Smooth muscle cell (in vitro differentiated cells): Measurements from ENCODE around the gene MCRIP2. TPM values are rescaled to one million over a fixed set of nuclear protein-coding genes. Genes with fewer than 3 reads are reported as not detected.

ENCODE experiments used
- DNase-seq: peaks from one replicate; lab custom pipeline; 2025; ENCODE audit not compliant: unreplicated experiment; lab: John Stamatoyannopoulos, UW
- H2AFZ ChIP-seq: fragments of 200-600 bp; sonication (generic); 2 replicates; pipeline ENCODE4 v1.6.0; 2016; ENCODE audit warnings: antibody characterized with exemption, low read depth, mild to moderate bottlenecking
- H3F3A ChIP-seq: fragments of 200-600 bp; sonication (generic); 2 replicates; pipeline ENCODE4 v1.6.0; 2017; ENCODE audit warnings: antibody characterized with exemption, low read depth
- H3K27ac ChIP-seq: fragments of 200-600 bp; sonication (generic); 2 replicates; pipeline ENCODE4 v1.5.1; 2016; ENCODE audit warnings: low read depth, mild to moderate bottlenecking
- H3K27me3 ChIP-seq: fragments of 200-600 bp; sonication (generic); 2 replicates; pipeline ENCODE4 v1.6.1; 2016; ENCODE audit warnings: low read depth, mild to moderate bottlenecking
- H3K36me3 ChIP-seq: fragments of 200-600 bp; sonication (generic); 2 replicates; pipeline ENCODE4 v1.5.1; 2016; ENCODE audit warnings: low read depth
- H3K4me1 ChIP-seq: fragments of 200-600 bp; sonication (generic); 2 replicates; pipeline ENCODE4 v1.5.1; 2016; ENCODE audit warnings: low read depth
- H3K4me2 ChIP-seq: fragments of 200-600 bp; sonication (generic); 2 replicates; pipeline ENCODE4 v1.6.0; 2016; ENCODE audit warnings: mild to moderate bottlenecking
- H3K4me3 ChIP-seq: fragments of 200-600 bp; sonication (generic); 2 replicates; pipeline ENCODE4 v1.5.1; 2016; ENCODE audit warnings: mild to moderate bottlenecking
- H3K79me2 ChIP-seq: fragments of 200-600 bp; sonication (generic); 2 replicates; pipeline ENCODE4 v1.6.0; 2016; ENCODE audit warnings: low read depth, mild to moderate bottlenecking
- H3K9ac ChIP-seq: fragments of 200-600 bp; sonication (generic); 2 replicates; pipeline ENCODE4 v1.6.0; 2016; ENCODE audit warnings: low read depth
- H3K9me3 ChIP-seq: fragments of 200-600 bp; sonication (generic); replicated peaks from 2 replicates; pipeline ENCODE4 v1.5.1; 2016; ENCODE audit warnings: low read depth
- H4K20me1 ChIP-seq: fragments of 200-600 bp; sonication (generic); 2 replicates; pipeline ENCODE4 v1.6.0; 2016; ENCODE audit warnings: low read depth
- CTCF ChIP-seq: fragments of 200-600 bp; sonication (generic); IDR thresholded peaks from 2 replicates; pipeline ENCODE4 v1.5.1; 2017; ENCODE audit warnings: borderline replicate concordance, mild to moderate bottlenecking, antibody characterized with exemption; ENCODE audit not compliant: insufficient read depth, poor library complexity, severe bottlenecking
- WGBS: methylation state at CpG from one replicate; pipeline ENCODE4 v1.1.7; 2016; ENCODE audit warnings: low lambda C conversion rate; 5-methylcytosine and 5-hydroxymethylcytosine counted together
- polyA plus RNA-seq: library from polyadenylated mRNA; unstranded; fragments of >200 nt; fragmentation: Nextera tagmentation; extraction: Ambion mirVana; gene quantifications from 2 replicates; pipeline ENCODE4 v1.2.1, GENCODE V29; 2016
- total RNA-seq: library from RNA; depleted of rRNA; stranded (reverse); fragments of >200 nt; gene quantifications from 2 replicates; pipeline ENCODE4 v1.2.3, GENCODE V29; 2014

The MCRIP2 gene
- total and polyA plus RNA-seq, 2 experiments from 2014 or later = 11.9 to 34.7 TPM

GRCh38 chr16:620700-621525 lies 20.7 kb upstream of the MCRIP2 start:
- Histone ChIP-seq H3K9ac (no peak overlapping the region), H3K27me3 (no peaks in the 10 kb centered on the region)
- 93% methylated on average over 26 of the region's 41 CpGs for WGBS

GRCh38 chr16:621526-622105 lies 20.0 kb upstream of the MCRIP2 start:
- no peak for DNase-seq
- no peak overlapping the region for H2AFZ ChIP-seq
- peaks cover 6% of the 10 kb centered on the region for H3K4me1 ChIP-seq
- H3K4me3 ChIP-seq = no peak overlapping the region
- H4K20me1 ChIP-seq = peaks cover 44% of the 10 kb centered on the region
- H3K9me3 ChIP-seq = no peaks in the 10 kb centered on the region
- H3K27ac ChIP-seq = peak overlapping the region; percentile 94
- peak overlapping the region; percentile 60 for H3K4me2 ChIP-seq
- no peaks in the 10 kb centered on the region for H3F3A ChIP-seq
- H3K9ac ChIP-seq = no peak overlapping the region
- WGBS = 88% methylated on average over 21 of the region's 21 CpGs
- no peaks in the 10 kb centered on the region for H3K27me3 ChIP-seq
- H3K79me2 ChIP-seq = no peaks in the 10 kb centered on the region
- TF ChIP-seq CTCF = no peak
- no peaks in the 10 kb centered on the region for H3K36me3 ChIP-seq

More at GRCh38 chr16:620700-621525, 20.7 kb upstream of the MCRIP2 start:
- Histone ChIP-seq H3K4me2 (no peak overlapping the region), H3K79me2 (peaks cover 3% of the 10 kb centered on the region), H3F3A (no peaks in the 10 kb centered on the region), H3K36me3 (no peaks in the 10 kb centered on the region), H3K9me3 (no peaks in the 10 kb centered on the region), H2AFZ (no peak overlapping the region), H3K4me3 (no peak overlapping the region), H4K20me1 (peaks cover 49% of the 10 kb centered on the region), H3K4me1 (peaks cover 6% of the 10 kb centered on the region), H3K27ac (no peak overlapping the region)
- no peak for TF ChIP-seq CTCF
- no peak for DNase-seq

GRCh38 chr16:622920-623280 lies 18.7 kb upstream of the MCRIP2 start:
- WGBS = 89% methylated on average over 13 of the region's 17 CpGs
- Histone ChIP-seq H3K36me3 (no peaks in the 10 kb centered on the region), H3K9me3 (no peaks in the 10 kb centered on the region), H3F3A (no peaks in the 10 kb centered on the region), H3K4me3 (no peak overlapping the region), H3K27me3 (no peaks in the 10 kb centered on the region), H2AFZ (no peak overlapping the region), H3K4me1 (peaks cover 6% of the 10 kb centered on the region), H3K9ac (peak overlapping the region; percentile 79), H3K27ac (peak overlapping the region; percentile 94), H3K79me2 (no peaks in the 10 kb centered on the region), H4K20me1 (peaks cover 35% of the 10 kb centered on the region), H3K4me2 (peak overlapping the region; percentile 65)
- no peak for DNase-seq
- TF ChIP-seq CTCF = no peak
